SU-DHL-6 (cell line): Measurements from ENCODE around the gene CASP8AP2.
"Not testable (repeated sequence)": the region's sequence is repeated elsewhere in the genome, so short reads cannot be mapped to it uniquely, and the experiment has no call there.

Source experiments
- H2AFZ ChIP-seq: fragments of 200-600 bp; sonication (generic); 2 replicates; pipeline ENCODE4 v1.6.1; 2014; ENCODE audit warnings: low read depth, mild to moderate bottlenecking, moderate library complexity, mixed read lengths, antibody characterized with exemption, low read length; ENCODE audit not compliant: severe bottlenecking
- H3F3A ChIP-seq: fragments of 200-600 bp; shearing (Covaris generic); 2 replicates; pipeline ENCODE4 v1.6.0; 2016; ENCODE audit warnings: antibody characterized with exemption, mild to moderate bottlenecking; ENCODE audit not compliant: insufficient read depth
- H3K27ac ChIP-seq: fragments of 200-600 bp; sonication (generic); 2 replicates; pipeline ENCODE4 v1.5.1; 2016; ENCODE audit warnings: low read depth, mild to moderate bottlenecking, low read length, moderate library complexity, mixed read lengths
- H3K27me3 ChIP-seq: fragments of 200-600 bp; sonication (generic), shearing (Covaris generic); 2 replicates; pipeline ENCODE4 v1.6.0; 2014; ENCODE audit warnings: mild to moderate bottlenecking, low read length
- H3K36me3 ChIP-seq: fragments of 200-600 bp; sonication (generic); 2 replicates; pipeline ENCODE4 v1.6.1; 2014; ENCODE audit warnings: mild to moderate bottlenecking, low read length, mixed read lengths
- H3K4me2 ChIP-seq: fragments of 300-600, 200-600 bp; shearing (Covaris generic), sonication (generic); 2 replicates; pipeline ENCODE4 v1.6.0; 2014; ENCODE audit warnings: low read length, low read depth, mild to moderate bottlenecking; ENCODE audit not compliant: poor library complexity, severe bottlenecking
- H3K4me3 ChIP-seq: fragments of 200-600 bp; sonication (generic); 2 replicates; pipeline ENCODE4 v1.5.1; 2014; ENCODE audit warnings: antibody characterized with exemption, low read length, mild to moderate bottlenecking, mixed read lengths; ENCODE audit not compliant: insufficient read depth, poor library complexity, severe bottlenecking
- H3K79me2 ChIP-seq: fragments of 200-600 bp; sonication (generic); 2 replicates; pipeline ENCODE4 v1.6.1; 2014; ENCODE audit warnings: mild to moderate bottlenecking, low read length, moderate library complexity; ENCODE audit not compliant: insufficient read depth
- H3K9ac ChIP-seq: fragments of 200-600 bp; sonication (generic); 2 replicates; pipeline ENCODE4 v1.7.0; 2014; ENCODE audit warnings: mild to moderate bottlenecking, low read length
- H3K9me2 ChIP-seq: fragments of 200-600 bp; sonication (generic); replicated peaks from 2 replicates; pipeline ENCODE4 v1.6.1; 2014; ENCODE audit warnings: low read length; ENCODE audit not compliant: insufficient read depth
- H3K9me3 ChIP-seq: fragments of 200-600 bp; sonication (generic); 2 replicates; pipeline ENCODE4 v1.6.1; 2014; ENCODE audit warnings: low read length, mixed read lengths; ENCODE audit not compliant: insufficient read depth
- H4K20me1 ChIP-seq: fragments of 200-600 bp; sonication (generic); 2 replicates; pipeline ENCODE4 v1.6.1; 2014; ENCODE audit warnings: low read depth, mild to moderate bottlenecking, antibody characterized with exemption, low read length, moderate library complexity, mixed read lengths
- CTCF ChIP-seq: fragments of 200-600 bp; sonication (generic); IDR thresholded peaks from one replicate; pipeline ENCODE4 v1.5.1; 2017; ENCODE audit warnings: antibody characterized with exemption, mild to moderate bottlenecking, low read length, moderate library complexity; ENCODE audit not compliant: insufficient read depth, poor library complexity, severe bottlenecking
- EZH2phosphoT487 ChIP-seq: fragments of 200-600 bp; sonication (generic), shearing (Covaris generic); conservative IDR thresholded peaks from 2 replicates; pipeline ENCODE4 v1.6.1; 2018; ENCODE audit warnings: mild to moderate bottlenecking, antibody characterized with exemption, low read length, moderate library complexity, mixed read lengths

CASP8AP2 gene

DNA sequence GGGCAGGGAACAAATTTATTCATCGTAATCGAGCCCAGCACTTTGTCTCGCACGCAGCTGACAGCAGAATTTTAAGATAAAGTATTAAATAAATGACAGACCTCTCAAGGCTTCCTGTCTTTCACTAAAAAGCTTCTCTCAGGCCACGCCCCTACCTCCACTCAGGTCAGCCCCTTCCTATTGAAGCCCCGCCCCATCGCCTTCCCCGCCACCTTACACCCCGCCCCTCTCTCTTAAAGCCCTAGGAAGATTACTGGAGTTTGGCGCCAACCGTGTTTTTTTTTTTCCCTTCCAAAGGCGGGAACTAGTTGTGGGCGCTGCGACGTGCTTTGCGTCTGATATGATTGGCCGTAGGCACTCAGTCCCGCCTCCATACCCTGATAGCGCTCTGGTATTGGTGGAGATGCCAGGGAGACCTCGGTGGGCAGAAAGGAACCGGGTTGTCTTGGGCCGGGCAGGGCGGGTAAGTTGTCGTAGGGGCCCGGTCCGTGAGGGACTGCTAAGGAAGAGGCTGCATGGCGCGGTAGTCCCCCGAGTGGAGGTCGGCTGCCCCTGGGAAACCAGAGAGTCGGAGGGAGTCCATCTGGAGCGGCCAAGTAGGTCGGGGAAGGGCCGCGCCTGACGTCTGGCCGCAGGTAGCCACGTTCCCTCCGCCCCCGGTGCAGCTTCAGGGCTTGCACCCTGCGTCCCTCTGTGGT, at the start of gene CASP8AP2:
Gene CASP8AP2 (plus strand): TSS at position 409 of the 698 bp plus-strand sequence.
- peak within 1 kb of the TSS; percentile 79 for H2AFZ ChIP-seq
- TF ChIP-seq EZH2phosphoT487 (no peak), CTCF (no peak)

GRCh38 chr6:89781070-89782034, 48.3 kb upstream of the CASP8AP2 start:
- H4K20me1 ChIP-seq, result no peaks in the 10 kb centered on the region
- H3K27me3 ChIP-seq, result no peaks in the 10 kb centered on the region
- no peak overlapping the region for H2AFZ ChIP-seq
- H3K4me2 ChIP-seq, result no peak overlapping the region
- H3K36me3 ChIP-seq, result peaks cover 34% of the 10 kb centered on the region
- H3K79me2 ChIP-seq, result no peaks in the 10 kb centered on the region
- no peak overlapping the region for H3K9ac ChIP-seq
- TF ChIP-seq EZH2phosphoT487 (no peak), CTCF (no peak)
- no peaks in the 10 kb centered on the region for H3K9me2 ChIP-seq
- no peak overlapping the region for H3K4me3 ChIP-seq
- H3F3A ChIP-seq, result no peaks in the 10 kb centered on the region
- no peaks in the 10 kb centered on the region for H3K9me3 ChIP-seq
- H3K27ac ChIP-seq, result no peak overlapping the region

More for the DNA sequence above, at the start of gene CASP8AP2:
- peaks cover 27% of the 10 kb centered on the region for H3K79me2 ChIP-seq
- peak within 1 kb of the TSS; percentile 95 for H3K4me2 ChIP-seq
- H4K20me1 ChIP-seq, result no peaks in the 10 kb centered on the region
- peak within 1 kb of the TSS; percentile 91 for H3K9ac ChIP-seq
- no peaks in the 10 kb centered on the region for H3K9me2 ChIP-seq
- H3K27me3 ChIP-seq, result no peaks in the 10 kb centered on the region
- no peaks in the 10 kb centered on the region for H3K9me3 ChIP-seq
- peak within 1 kb of the TSS; percentile 91 for H3K4me3 ChIP-seq
- H3K36me3 ChIP-seq, result no peaks in the 10 kb centered on the region; the same call in 1 of the 2 replicates
- peak within 1 kb of the TSS; percentile 71 for H3K27ac ChIP-seq
- H3F3A ChIP-seq, result no peaks in the 10 kb centered on the region

GRCh38 chr6:89782222-89782621, 47.5 kb upstream of the CASP8AP2 start:
- H3K4me3 ChIP-seq, result no peak overlapping the region
- H3K9me2 ChIP-seq, result no peaks in the 10 kb centered on the region
- no peaks in the 10 kb centered on the region for H3K79me2 ChIP-seq
- no peaks in the 10 kb centered on the region for H4K20me1 ChIP-seq
- no peak overlapping the region for H2AFZ ChIP-seq
- no peak for TF ChIP-seq CTCF
- no peak for TF ChIP-seq EZH2phosphoT487
- no peak overlapping the region for H3K27ac ChIP-seq
- H3K9ac ChIP-seq, result no peak overlapping the region
- H3K27me3 ChIP-seq, result no peaks in the 10 kb centered on the region
- no peaks in the 10 kb centered on the region for H3F3A ChIP-seq
- no peaks in the 10 kb centered on the region for H3K9me3 ChIP-seq
- peaks cover 33% of the 10 kb centered on the region for H3K36me3 ChIP-seq
- no peak overlapping the region for H3K4me2 ChIP-seq

- not testable (repeated sequence) for H4K20me1 ChIP-seq, H3K9ac ChIP-seq, H2AFZ ChIP-seq, H3K9me2 ChIP-seq, H3K27ac ChIP-seq, H3K79me2 ChIP-seq, H3K4me3 ChIP-seq, H3F3A ChIP-seq, H3K4me2 ChIP-seq, H3K27me3 ChIP-seq, H3K9me3 ChIP-seq
- peaks cover 40% of the 10 kb centered on the region for H3K36me3 ChIP-seq
Measured at GRCh38 chr6:89783293-89783692, 46.4 kb upstream of the CASP8AP2 start.
